GM19467 (cell line): ENCODE results near the gene CELSR1.

Experiments
- ATAC-seq: cut with Tn5 transposase; IDR thresholded peaks from one replicate; pipeline ENCODE4 v1.9.1; 2021; ENCODE audit warnings: mild to moderate bottlenecking, moderate library complexity; ENCODE audit not compliant: unreplicated experiment

Gene CELSR1

GRCh38 chr22:46574993-46575910, 37.8 kb upstream of the CELSR1 start:
- ATAC-seq, result no peak

- no peak for ATAC-seq
These were observed 37.1 kb upstream of the CELSR1 start for GRCh38 chr22:46574438-46574992.

- no peak for ATAC-seq
These were observed 36.5 kb upstream of the CELSR1 start for GRCh38 chr22:46573781-46574437.

GRCh38 chr22:46572911-46573780, 35.7 kb upstream of the CELSR1 start:
- ATAC-seq, result no peak

- no peak for ATAC-seq
These were observed 34.3 kb upstream of the CELSR1 start for GRCh38 chr22:46571642-46572250.

GRCh38 chr22:46569848-46570695, 32.7 kb upstream of the CELSR1 start:
- ATAC-seq, result no peak

GRCh38 chr22:46569055-46569847, 31.8 kb upstream of the CELSR1 start:
- no peak for ATAC-seq

GRCh38 chr22:46568102-46568809, 30.8 kb upstream of the CELSR1 start:
- ATAC-seq, result no peak

- ATAC-seq, result no peak
These were observed 30.1 kb upstream of the CELSR1 start for GRCh38 chr22:46567471-46567870.

- ATAC-seq, result no peak
These were observed 26.8 kb upstream of the CELSR1 start for GRCh38 chr22:46564084-46564714.

GRCh38 chr22:46563381-46564083, 26.1 kb upstream of the CELSR1 start:
- no peak for ATAC-seq

- no peak for ATAC-seq
These were observed 24.1 kb upstream of the CELSR1 start for GRCh38 chr22:46561435-46561905.

GRCh38 chr22:46560696-46561295, 23.4 kb upstream of the CELSR1 start:
- ATAC-seq, result no peak

GRCh38 chr22:46557736-46558480, 20.5 kb upstream of the CELSR1 start:
- ATAC-seq, result no peak

GRCh38 chr22:46556775-46557174, 19.4 kb upstream of the CELSR1 start:
- no peak for ATAC-seq

GRCh38 chr22:46553189-46553588, 15.8 kb upstream of the CELSR1 start:
- ATAC-seq, result no peak
